ENCODE measurements around the gene DNAH3. TPM values are rescaled to one million over a fixed set of nuclear protein-coding genes. Genes with fewer than 3 reads are reported as not detected.
"Not testable (repeated sequence)": the region's sequence is repeated elsewhere in the genome, so short reads cannot be mapped to it uniquely, and the experiment has no call there.

Gene DNAH3
- total RNA-seq, 1 donor = not detected

DNA sequence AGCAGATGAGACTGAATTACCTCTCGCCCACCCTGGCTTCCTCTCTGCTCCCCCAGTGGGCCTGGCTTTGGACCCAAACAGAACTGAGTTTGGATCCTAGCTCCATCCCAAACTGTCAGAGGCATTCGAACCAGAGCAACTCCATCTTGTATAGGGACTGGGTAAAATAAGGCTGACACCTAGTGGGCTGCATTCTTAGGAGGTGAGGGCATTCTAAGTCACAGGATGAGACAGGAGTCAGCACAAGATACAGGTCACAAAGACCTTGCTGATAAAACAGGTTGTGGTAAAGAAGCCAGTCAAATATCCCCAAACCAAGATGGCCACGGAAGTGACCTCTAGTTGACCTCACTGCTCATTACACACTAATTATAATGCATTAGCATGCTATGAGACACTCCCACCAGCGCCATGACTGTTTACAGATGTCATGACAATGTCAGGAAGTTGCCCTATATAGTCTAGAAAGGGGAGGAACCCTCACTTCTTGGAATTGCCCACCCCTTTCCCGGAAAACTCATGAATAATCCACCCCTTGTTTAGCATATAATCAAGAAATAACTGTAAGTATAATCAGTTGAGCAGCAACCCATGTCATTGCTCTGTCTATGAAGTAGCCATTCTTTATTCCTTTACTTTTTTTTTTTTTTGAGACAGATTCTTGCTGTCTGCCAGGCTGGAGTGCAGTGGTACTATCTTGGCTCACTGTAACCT, 205.6 kb downstream of the DNAH3 start:
- Histone ChIP-seq H3K9me3 (ENCODE audit: low read depth, low read length) (no peaks in the 10 kb centered on the region), H3K4me3 (ENCODE audit: low read length) (no peak overlapping the region), H3K27me3 (ENCODE audit: insufficient read depth, low read length) (no peaks in the 10 kb centered on the region), H3K4me1 (ENCODE audit: insufficient read depth, low read length) (peaks cover 12% of the 10 kb centered on the region)

DNA sequence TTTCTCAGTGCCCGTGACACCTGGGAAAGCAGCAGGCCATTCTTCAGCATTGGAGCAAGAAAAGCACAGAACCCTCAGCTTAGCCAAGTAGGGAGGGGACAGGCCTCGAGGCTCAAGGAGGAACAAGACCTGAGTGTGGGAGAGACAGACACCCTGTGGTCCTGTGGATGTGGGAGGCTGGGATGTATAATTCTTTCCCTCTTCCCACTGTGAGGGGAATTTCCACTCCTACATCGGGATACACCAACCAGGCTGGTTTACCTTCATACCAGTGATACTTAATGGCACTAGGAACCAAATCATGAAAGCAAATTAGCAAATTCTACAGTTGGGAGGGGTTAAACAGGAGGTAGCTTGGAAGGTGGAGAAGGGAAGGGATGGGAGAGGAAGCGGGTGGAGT, 208.4 kb downstream of the DNAH3 start:
- Histone ChIP-seq H3K9me3 (ENCODE audit: low read depth, low read length) (no peaks in the 10 kb centered on the region), H3K4me1 (ENCODE audit: insufficient read depth, low read length) (peaks cover 12% of the 10 kb centered on the region), H3K4me3 (ENCODE audit: low read length) (no peak overlapping the region), H3K27me3 (ENCODE audit: insufficient read depth, low read length) (no peaks in the 10 kb centered on the region)

DNA sequence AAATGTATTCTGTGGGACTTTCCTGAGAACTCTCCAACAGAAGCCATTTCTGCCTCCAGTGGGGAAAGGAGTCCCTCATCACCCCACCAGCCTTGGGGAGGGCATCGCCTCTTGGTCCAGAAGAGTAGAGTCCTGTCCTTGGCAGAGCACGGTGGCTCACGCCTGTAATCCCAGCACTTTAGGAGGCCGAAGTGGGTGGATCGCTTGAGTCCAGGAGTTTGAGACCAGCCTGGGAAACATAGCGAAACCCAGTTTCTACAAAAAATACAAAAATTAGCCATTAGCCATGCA, 209.1 kb downstream of the DNAH3 start:
- Histone ChIP-seq H3K4me3 (ENCODE audit: low read length) (no peak overlapping the region), H3K27me3 (ENCODE audit: insufficient read depth, low read length) (no peaks in the 10 kb centered on the region), H3K9me3 (ENCODE audit: low read depth, low read length) (no peaks in the 10 kb centered on the region), H3K4me1 (ENCODE audit: insufficient read depth, low read length) (peaks cover 12% of the 10 kb centered on the region)

DNA sequence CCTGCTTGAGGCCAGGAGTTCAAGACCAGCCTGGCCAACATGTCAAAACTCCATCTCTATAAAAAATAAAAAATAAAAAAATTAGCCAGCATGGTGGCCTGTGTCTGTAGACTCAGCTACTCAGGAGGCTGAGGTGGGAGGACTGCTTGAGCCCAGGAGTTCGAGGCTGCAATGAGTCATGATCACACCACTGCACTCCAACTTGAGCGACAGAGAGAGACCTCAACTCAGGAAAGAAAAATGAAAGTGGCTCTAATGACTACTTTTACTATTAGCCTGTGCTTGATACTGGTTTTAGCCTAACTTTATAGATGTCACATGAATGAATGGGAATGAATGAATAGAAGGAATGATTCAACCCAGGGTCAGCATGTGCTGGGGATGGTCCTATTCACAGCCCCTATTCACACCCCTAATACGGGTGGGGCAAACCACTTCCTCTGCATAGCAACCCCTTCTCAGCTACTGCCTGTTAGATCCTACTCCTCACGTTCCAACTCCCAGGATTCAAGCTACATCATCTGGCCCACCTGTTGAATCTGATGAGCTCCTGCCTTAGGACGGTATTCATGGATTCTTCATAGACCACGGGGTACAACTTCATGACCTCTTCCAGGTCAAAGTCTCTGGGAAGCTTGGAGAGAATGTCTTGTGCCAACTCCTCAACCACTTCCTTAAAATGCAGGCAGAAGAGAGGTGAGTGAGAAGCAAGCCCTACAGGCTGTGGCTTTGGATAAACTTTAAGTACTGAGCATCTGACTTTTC, 209.6 kb downstream of the DNAH3 start:
- H3K4me1 ChIP-seq (ENCODE audit: insufficient read depth, low read length) = peaks cover 12% of the 10 kb centered on the region
- no peak overlapping the region for H3K4me3 ChIP-seq (ENCODE audit: low read length)
- no peaks in the 10 kb centered on the region for H3K27me3 ChIP-seq (ENCODE audit: insufficient read depth, low read length)
- no peaks in the 10 kb centered on the region for H3K9me3 ChIP-seq (ENCODE audit: low read depth, low read length)

- Histone ChIP-seq H3K4me1 (ENCODE audit: insufficient read depth, low read length) (peaks cover 12% of the 10 kb centered on the region), H3K27me3 (ENCODE audit: insufficient read depth, low read length) (no peaks in the 10 kb centered on the region), H3K9me3 (ENCODE audit: low read depth, low read length) (no peaks in the 10 kb centered on the region), H3K4me3 (ENCODE audit: low read length) (no peak overlapping the region)
Observed at GRCh38 chr16:20939611-20940010, 211.0 kb downstream of the DNAH3 start.

- no peak overlapping the region for H3K4me3 ChIP-seq (ENCODE audit: low read length)
- peaks cover 12% of the 10 kb centered on the region for H3K4me1 ChIP-seq (ENCODE audit: insufficient read depth, low read length)
- no peaks in the 10 kb centered on the region for H3K27me3 ChIP-seq (ENCODE audit: insufficient read depth, low read length)
- no peaks in the 10 kb centered on the region for H3K9me3 ChIP-seq (ENCODE audit: low read depth, low read length)
Observed at GRCh38 chr16:20938426-20938825, 212.2 kb downstream of the DNAH3 start.

- Histone ChIP-seq H3K4me1 (ENCODE audit: insufficient read depth, low read length) (peaks cover 12% of the 10 kb centered on the region), H3K4me3 (ENCODE audit: low read length) (no peak overlapping the region), H3K27me3 (ENCODE audit: insufficient read depth, low read length) (no peaks in the 10 kb centered on the region), H3K9me3 (ENCODE audit: low read depth, low read length) (no peaks in the 10 kb centered on the region)
Observed at GRCh38 chr16:20937736-20938135, 212.9 kb downstream of the DNAH3 start.

DNA sequence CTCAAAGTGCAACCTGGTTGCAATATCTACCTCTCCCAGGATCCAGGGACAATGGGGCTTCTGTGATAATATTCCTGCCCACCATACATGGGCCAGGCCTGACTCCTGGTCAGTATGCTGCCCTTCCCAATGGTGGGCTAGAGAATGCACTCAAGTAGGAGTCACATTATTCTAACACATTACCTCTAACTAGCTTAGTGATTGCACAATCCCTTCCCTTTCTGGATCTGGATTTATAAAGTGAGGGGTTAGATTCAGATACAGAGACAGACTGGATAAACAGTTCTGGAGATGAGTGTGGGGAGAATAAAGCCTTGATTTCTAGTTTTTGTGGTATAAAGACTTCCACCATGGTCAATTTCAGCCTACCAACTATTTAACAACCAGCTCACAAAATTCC, 217.1 kb downstream of the DNAH3 start:
- Histone ChIP-seq H3K4me1 (ENCODE audit: insufficient read depth, low read length) (no peaks in the 10 kb centered on the region), H3K4me3 (ENCODE audit: low read length) (no peak overlapping the region), H3K27me3 (ENCODE audit: insufficient read depth, low read length) (no peaks in the 10 kb centered on the region), H3K9me3 (ENCODE audit: low read depth, low read length) (no peaks in the 10 kb centered on the region)

DNA sequence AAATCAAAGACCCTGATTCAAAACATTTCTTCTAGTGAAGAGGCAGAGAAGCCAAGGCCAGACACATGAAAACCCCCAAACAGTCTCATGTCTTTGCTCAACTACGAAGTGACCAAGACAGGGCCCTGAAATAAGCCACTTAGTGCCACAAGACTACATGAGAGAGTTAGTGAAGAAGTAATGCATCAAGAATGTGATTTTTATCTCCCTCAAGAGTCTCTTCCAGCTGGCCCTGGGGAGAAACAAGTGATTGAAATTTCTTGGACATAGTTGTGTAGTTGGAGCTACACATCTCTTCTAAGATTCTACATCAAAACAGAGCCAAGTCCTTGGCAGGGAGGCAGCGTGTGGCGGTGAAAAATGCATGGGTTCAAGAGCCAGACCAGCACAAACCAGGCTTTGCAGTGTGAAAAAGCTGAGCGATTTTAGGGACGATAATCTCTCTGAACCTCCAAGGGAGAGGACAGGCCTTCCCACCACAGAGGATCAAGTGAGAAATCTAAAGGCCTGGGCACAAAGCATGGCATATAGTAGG, 219.5 kb downstream of the DNAH3 start:
- no peaks in the 10 kb centered on the region for H3K4me1 ChIP-seq (ENCODE audit: insufficient read depth, low read length)
- H3K9me3 ChIP-seq (ENCODE audit: low read depth, low read length) = no peaks in the 10 kb centered on the region
- no peaks in the 10 kb centered on the region for H3K27me3 ChIP-seq (ENCODE audit: insufficient read depth, low read length)
- no peak overlapping the region for H3K4me3 ChIP-seq (ENCODE audit: low read length)

- H3K9me3 ChIP-seq (ENCODE audit: low read depth, low read length) = no peaks in the 10 kb centered on the region
- H3K27me3 ChIP-seq (ENCODE audit: insufficient read depth, low read length) = no peaks in the 10 kb centered on the region
- no peaks in the 10 kb centered on the region for H3K4me1 ChIP-seq (ENCODE audit: insufficient read depth, low read length)
- H3K4me3 ChIP-seq (ENCODE audit: low read length) = no peak overlapping the region
Observed at GRCh38 chr16:20930365-20930690, 220.3 kb downstream of the DNAH3 start.

GRCh38 chr16:20929676-20930364, 220.8 kb downstream of the DNAH3 start:
- not testable (repeated sequence) for H3K27me3 ChIP-seq (ENCODE audit: insufficient read depth, low read length); H3K4me1 ChIP-seq (ENCODE audit: insufficient read depth, low read length); H3K4me3 ChIP-seq (ENCODE audit: low read length); H3K9me3 ChIP-seq (ENCODE audit: low read depth, low read length)

GRCh38 chr16:20928774-20929411, 221.8 kb downstream of the DNAH3 start:
- Histone ChIP-seq H3K9me3 (ENCODE audit: low read depth, low read length) (no peaks in the 10 kb centered on the region), H3K27me3 (ENCODE audit: insufficient read depth, low read length) (no peaks in the 10 kb centered on the region), H3K4me1 (ENCODE audit: insufficient read depth, low read length) (no peaks in the 10 kb centered on the region), H3K4me3 (ENCODE audit: low read length) (no peak overlapping the region)

DNA sequence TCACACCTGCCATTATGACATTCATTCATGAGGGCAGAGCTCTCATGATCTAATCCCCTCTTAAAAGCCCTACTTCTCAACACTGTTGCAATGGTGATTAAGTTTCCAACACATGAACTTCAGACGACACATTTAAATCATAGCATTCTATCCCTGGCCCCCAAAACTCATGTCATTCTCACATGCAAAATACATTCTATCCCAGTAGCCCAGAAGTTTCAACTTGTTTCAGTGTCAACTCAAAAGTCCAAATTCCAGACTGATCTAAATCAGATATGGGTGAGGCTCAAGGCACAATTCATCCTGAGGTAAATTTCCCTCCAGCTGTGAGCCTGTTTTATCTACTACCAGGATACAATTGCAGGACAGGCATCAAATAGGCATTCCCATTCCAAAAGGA, 224.9 kb downstream of the DNAH3 start:
- Histone ChIP-seq H3K9me3 (ENCODE audit: low read depth, low read length) (no peaks in the 10 kb centered on the region), H3K27me3 (ENCODE audit: insufficient read depth, low read length) (no peaks in the 10 kb centered on the region), H3K4me3 (ENCODE audit: low read length) (no peak overlapping the region), H3K4me1 (ENCODE audit: insufficient read depth, low read length) (no peaks in the 10 kb centered on the region)

DNA sequence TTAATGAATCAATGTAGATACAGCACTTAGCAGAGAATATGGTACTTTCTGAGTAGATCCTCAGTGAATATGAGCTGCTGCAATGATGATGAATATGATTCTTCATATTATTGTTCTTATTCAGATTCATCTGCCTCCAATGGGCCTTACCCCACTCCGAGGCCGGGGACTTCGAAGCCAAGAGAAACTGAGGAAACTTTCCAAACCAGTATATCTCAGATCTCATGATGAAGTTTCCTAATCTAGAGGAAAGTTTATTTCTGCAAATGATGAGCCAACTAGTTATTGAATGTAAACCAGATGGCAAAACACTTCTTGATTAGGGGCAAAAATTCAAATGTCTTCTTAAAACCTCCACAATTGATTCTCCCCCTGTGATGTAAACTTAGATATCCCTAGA, 226.8 kb downstream of the DNAH3 start:
- H3K9me3 ChIP-seq (ENCODE audit: low read depth, low read length) = no peaks in the 10 kb centered on the region
- H3K4me3 ChIP-seq (ENCODE audit: low read length) = no peak overlapping the region
- no peaks in the 10 kb centered on the region for H3K4me1 ChIP-seq (ENCODE audit: insufficient read depth, low read length)
- no peaks in the 10 kb centered on the region for H3K27me3 ChIP-seq (ENCODE audit: insufficient read depth, low read length)

DNA sequence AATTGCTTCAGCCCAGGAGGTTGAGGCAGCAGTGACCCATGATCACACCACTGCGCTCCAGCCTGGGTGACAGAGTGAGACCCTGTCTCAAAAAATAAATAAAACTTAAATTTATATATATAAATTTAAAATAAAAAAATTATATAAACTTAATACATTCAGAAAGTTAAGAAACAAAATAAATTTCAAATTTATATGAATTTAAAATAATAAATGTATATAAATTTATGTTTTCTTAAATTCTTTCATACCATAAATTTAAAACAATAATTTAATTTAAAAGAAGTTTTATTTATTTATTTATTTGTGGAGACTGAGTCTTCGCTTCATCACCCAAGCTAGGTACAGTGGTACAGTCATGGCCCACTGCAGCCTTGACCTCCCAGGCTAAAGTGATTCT, 229.8 kb downstream of the DNAH3 start:
- Histone ChIP-seq H3K27me3 (ENCODE audit: insufficient read depth, low read length) (no peaks in the 10 kb centered on the region), H3K9me3 (ENCODE audit: low read depth, low read length) (no peaks in the 10 kb centered on the region), H3K4me3 (ENCODE audit: low read length) (no peak overlapping the region), H3K4me1 (ENCODE audit: insufficient read depth, low read length) (peaks cover 13% of the 10 kb centered on the region)
